ENCODE data around the gene TTLL10.
A peak's percentile ranks its signal among the peaks of the same experiment; 100 is the strongest.
"Not testable (repeated sequence)": the region's sequence is repeated elsewhere in the genome, so short reads cannot be mapped to it uniquely, and the experiment has no call there.

Gene TTLL10

DNA sequence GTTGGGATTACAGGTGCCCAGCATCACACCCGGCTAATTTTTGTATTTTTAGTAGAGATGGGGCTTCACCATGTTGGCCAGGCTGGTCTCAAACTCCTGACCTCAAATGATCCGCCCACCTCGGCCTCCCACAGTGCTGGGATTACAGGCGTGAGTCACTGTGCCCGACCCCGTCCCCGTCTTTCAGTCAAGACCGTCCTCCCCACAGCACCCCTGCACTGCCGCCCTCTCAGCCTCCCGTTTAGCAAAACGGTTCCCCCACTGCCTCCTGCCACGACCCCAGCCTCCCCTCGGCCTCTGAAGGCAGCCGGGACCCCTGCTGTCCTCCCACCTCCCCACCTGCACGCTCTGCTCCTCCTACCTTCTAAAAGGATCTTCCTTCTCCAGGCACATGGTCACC lies 31.3 kb upstream of the TTLL10 start:
- H3K9ac ChIP-seq (ENCODE audit: low read depth, low read length); H3K36me3 ChIP-seq (ENCODE audit: control insufficient read depth, insufficient read depth, low read length); H3K27me3 ChIP-seq (ENCODE audit: control insufficient read depth, insufficient read depth, low read length); H3K4me3 ChIP-seq (ENCODE audit: low read depth, low read length); H3K4me1 ChIP-seq (ENCODE audit: control insufficient read depth, insufficient read depth, low read length); H3K27ac ChIP-seq (ENCODE audit: low read depth, low read length); H3K9me3 ChIP-seq (ENCODE audit: control insufficient read depth, insufficient read depth, low read length): not testable (repeated sequence)

DNA sequence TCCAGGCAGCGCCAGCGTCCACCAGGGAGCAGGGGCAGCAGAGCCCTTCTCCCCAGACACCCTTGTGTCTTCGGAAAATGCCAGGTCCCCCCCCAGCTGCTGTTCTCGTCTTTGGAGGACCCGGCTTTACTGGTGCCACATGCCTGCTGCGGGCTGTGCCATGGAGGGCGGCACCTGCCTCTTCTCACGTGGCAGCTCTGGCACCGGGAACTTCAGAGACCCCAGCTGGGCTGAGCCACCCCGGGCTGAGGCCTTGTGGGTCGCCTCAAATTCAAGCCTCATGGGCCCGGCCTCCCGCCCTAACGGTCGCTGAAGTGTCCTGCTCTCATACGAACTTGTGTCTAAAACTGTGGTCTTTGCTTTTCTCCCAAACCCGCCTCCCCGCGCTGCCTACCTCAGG lies 30.8 kb upstream of the TTLL10 start:
- Histone ChIP-seq H3K27me3 (ENCODE audit: control insufficient read depth, insufficient read depth, low read length) (peaks cover 1% of the 10 kb centered on the region; the same call in 1 of the 2 replicates), H3K4me3 (ENCODE audit: low read depth, low read length) (no peak overlapping the region), H3K9ac (ENCODE audit: low read depth, low read length) (no peak overlapping the region), H3K4me1 (ENCODE audit: control insufficient read depth, insufficient read depth, low read length) (no peaks in the 10 kb centered on the region), H3K36me3 (ENCODE audit: control insufficient read depth, insufficient read depth, low read length) (no peaks in the 10 kb centered on the region), H3K27ac (ENCODE audit: low read depth, low read length) (no peak overlapping the region), H3K9me3 (ENCODE audit: control insufficient read depth, insufficient read depth, low read length) (no peaks in the 10 kb centered on the region)

DNA sequence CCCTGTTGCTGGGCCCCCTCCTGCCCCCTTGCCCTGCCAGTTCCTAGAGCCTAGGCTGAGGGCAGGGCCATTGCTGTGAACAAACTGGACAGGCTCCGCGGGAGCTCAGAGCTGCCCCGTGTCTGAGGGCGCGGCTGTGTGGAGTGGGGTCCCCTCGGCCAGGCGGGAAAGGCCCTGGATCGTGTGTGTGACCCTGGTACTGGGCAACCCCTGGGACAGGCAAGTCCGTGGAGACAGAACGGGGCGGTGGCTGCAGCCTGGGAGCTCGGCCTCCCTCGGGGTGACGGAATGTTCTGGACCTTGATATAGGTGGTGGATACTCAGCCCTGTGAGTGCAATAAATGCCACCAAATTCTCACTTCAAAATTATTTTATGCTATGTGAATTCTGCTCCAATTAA lies 30.0 kb upstream of the TTLL10 start:
- no peaks in the 10 kb centered on the region for H3K27me3 ChIP-seq (ENCODE audit: control insufficient read depth, insufficient read depth, low read length)
- no peak overlapping the region for H3K9ac ChIP-seq (ENCODE audit: low read depth, low read length)
- no peaks in the 10 kb centered on the region for H3K36me3 ChIP-seq (ENCODE audit: control insufficient read depth, insufficient read depth, low read length)
- no peak overlapping the region for H3K27ac ChIP-seq (ENCODE audit: low read depth, low read length)
- no peak overlapping the region for H3K4me3 ChIP-seq (ENCODE audit: low read depth, low read length)
- H3K9me3 ChIP-seq (ENCODE audit: control insufficient read depth, insufficient read depth, low read length) = no peaks in the 10 kb centered on the region
- H3K4me1 ChIP-seq (ENCODE audit: control insufficient read depth, insufficient read depth, low read length) = no peaks in the 10 kb centered on the region

DNA sequence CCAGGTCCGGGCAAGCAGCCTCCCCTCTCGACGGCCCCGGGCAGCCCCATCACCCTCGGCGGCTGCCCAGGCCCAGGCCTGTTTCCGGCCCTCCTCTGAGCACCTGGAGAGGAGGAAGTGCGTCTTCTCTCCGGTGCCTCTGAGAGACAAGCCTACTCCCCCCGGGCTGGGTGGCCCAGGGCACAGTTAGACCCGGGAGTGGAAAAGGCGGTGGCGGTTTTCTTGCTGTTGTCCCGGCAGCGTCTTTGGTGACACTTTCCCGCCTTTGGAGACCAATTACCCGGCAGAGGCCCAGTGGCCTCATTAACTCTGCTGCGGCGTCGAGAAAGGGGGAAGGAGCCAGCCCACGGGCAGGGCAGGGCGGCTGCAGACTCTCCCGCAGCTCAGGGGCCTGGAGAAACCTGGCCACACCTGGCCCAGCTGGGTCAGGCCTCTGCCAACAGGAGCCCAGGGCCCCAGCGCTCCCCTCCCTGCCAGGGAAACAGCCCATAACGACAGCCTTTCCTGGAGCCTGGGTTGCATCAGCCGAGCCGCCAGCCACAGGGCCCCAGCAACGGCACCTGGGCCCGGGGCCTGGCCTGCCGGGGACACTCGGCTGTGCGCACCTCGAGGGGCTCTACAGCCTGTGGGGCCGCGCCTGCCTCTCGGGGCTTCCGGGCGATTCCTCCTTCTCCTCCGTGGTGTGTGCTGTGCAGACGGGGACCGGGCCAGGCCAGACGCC lies 29.4 kb upstream of the TTLL10 start:
- Histone ChIP-seq H3K4me3 (ENCODE audit: low read depth, low read length) (no peak overlapping the region), H3K9me3 (ENCODE audit: control insufficient read depth, insufficient read depth, low read length) (no peaks in the 10 kb centered on the region), H3K36me3 (ENCODE audit: control insufficient read depth, insufficient read depth, low read length) (no peaks in the 10 kb centered on the region), H3K9ac (ENCODE audit: low read depth, low read length) (0 out of 2 replicates have a peak overlapping the region, but pooled peaks have one; percentile 35), H3K27ac (ENCODE audit: low read depth, low read length) (no peak overlapping the region), H3K4me1 (ENCODE audit: control insufficient read depth, insufficient read depth, low read length) (no peaks in the 10 kb centered on the region), H3K27me3 (ENCODE audit: control insufficient read depth, insufficient read depth, low read length) (no peaks in the 10 kb centered on the region)

DNA sequence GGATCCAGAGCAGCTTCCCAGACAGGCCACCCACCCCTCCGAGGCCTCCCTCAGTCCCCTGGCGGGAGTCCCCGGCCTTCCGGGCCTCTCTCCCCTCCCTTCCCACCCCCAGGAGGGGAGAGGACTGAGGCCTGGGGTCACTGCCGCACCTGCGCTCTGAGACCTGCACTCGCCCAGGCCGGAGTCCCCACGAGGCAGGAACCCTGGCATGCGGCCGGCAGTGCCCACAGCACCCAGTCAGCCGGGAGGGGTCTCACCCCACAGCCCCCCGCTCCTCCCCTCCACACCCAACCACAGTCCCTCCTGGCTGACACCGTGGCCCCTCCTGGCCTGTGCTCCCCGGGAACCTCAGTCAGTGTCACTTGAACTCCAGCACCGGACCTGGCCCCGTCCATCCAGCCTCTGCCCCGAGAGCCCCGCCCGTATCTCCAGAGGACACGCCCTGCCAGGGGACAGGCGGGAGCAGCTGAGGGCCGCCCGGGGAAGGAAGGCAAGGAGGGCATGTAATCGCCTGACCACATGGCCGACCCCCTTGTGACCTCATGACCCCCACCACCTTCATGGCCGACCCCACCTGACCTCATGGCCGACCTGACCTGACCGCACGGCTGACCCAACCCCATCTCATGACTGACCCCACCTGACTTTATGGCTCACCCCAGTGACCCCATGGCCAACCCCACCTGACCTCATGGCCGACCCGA lies 28.7 kb upstream of the TTLL10 start:
- no peak overlapping the region for H3K4me3 ChIP-seq (ENCODE audit: low read depth, low read length)
- no peak overlapping the region for H3K27ac ChIP-seq (ENCODE audit: low read depth, low read length)
- no peaks in the 10 kb centered on the region for H3K9me3 ChIP-seq (ENCODE audit: control insufficient read depth, insufficient read depth, low read length)
- no peak overlapping the region for H3K9ac ChIP-seq (ENCODE audit: low read depth, low read length)
- H3K36me3 ChIP-seq (ENCODE audit: control insufficient read depth, insufficient read depth, low read length) = no peaks in the 10 kb centered on the region
- no peaks in the 10 kb centered on the region for H3K4me1 ChIP-seq (ENCODE audit: control insufficient read depth, insufficient read depth, low read length)
- no peaks in the 10 kb centered on the region for H3K27me3 ChIP-seq (ENCODE audit: control insufficient read depth, insufficient read depth, low read length)

DNA sequence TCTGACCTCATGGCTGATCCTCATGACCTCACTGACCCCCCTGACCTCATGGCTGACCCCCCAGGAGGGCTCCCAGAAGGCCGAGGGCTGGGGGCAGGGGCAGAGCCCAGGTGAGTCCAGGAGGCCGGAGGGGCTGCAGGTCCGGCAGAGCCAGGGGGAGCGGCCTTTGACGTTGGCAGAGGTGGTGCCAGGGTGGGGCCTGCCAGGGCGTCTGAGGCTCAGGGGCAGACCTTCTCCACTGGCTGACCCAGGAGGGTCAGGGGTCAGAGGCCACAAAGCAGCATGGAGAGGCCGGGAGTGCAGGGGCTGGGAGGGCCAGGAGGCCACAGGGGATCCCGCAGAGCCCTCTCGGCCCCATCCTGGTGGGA lies 28.1 kb upstream of the TTLL10 start:
- no peak overlapping the region for H3K4me3 ChIP-seq (ENCODE audit: low read depth, low read length)
- H3K27ac ChIP-seq (ENCODE audit: low read depth, low read length) = no peak overlapping the region
- H3K27me3 ChIP-seq (ENCODE audit: control insufficient read depth, insufficient read depth, low read length) = no peaks in the 10 kb centered on the region
- H3K36me3 ChIP-seq (ENCODE audit: control insufficient read depth, insufficient read depth, low read length) = no peaks in the 10 kb centered on the region
- H3K9ac ChIP-seq (ENCODE audit: low read depth, low read length) = no peak overlapping the region
- H3K9me3 ChIP-seq (ENCODE audit: control insufficient read depth, insufficient read depth, low read length) = no peaks in the 10 kb centered on the region
- H3K4me1 ChIP-seq (ENCODE audit: control insufficient read depth, insufficient read depth, low read length) = no peaks in the 10 kb centered on the region

DNA sequence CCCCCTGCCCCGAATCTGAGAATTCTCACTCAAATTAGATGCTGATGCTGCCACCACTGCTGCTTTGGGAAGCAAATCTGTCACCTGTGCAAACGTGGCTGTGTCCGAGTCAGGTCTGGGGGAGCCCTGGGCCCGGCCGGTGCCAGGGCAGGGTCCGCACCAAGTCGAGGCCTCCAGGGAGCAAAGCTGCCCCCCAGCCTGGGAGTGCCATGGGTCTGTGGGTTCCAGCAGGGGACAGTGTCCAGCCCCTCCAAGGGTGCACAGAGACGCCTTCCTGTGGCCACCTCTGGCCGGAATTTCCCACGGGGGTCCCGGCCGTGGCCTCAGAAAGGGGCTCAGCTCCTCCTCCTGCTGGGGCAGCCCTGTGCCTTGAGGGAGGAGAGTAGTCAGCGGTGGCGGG lies 27.7 kb upstream of the TTLL10 start:
- Histone ChIP-seq H3K4me1 (ENCODE audit: control insufficient read depth, insufficient read depth, low read length) (no peaks in the 10 kb centered on the region), H3K36me3 (ENCODE audit: control insufficient read depth, insufficient read depth, low read length) (no peaks in the 10 kb centered on the region), H3K9me3 (ENCODE audit: control insufficient read depth, insufficient read depth, low read length) (no peaks in the 10 kb centered on the region), H3K9ac (ENCODE audit: low read depth, low read length) (no peak overlapping the region), H3K4me3 (ENCODE audit: low read depth, low read length) (no peak overlapping the region), H3K27me3 (ENCODE audit: control insufficient read depth, insufficient read depth, low read length) (no peaks in the 10 kb centered on the region), H3K27ac (ENCODE audit: low read depth, low read length) (no peak overlapping the region)

DNA sequence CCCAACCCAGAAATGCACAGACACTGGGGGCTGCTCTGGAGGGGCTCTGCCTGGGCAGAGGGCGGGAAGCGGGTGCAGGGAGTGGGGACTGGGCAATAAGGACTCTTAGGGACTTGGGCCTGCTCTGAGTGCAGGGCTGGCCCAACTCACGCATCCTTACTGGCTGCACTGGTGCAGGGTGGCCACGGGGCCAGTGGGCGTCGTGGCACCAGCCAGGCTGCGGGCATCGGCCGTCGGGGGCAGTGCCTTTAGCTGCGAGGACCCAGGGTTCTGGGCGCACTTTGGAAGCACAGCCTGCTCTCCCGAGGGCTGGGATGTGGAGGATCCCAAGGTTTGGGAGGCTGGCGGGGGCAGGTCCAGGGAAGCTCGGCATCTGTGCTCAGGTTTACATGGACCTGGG lies 27.1 kb upstream of the TTLL10 start:
- H3K36me3 ChIP-seq (ENCODE audit: control insufficient read depth, insufficient read depth, low read length) = no peaks in the 10 kb centered on the region
- H3K9me3 ChIP-seq (ENCODE audit: control insufficient read depth, insufficient read depth, low read length) = no peaks in the 10 kb centered on the region
- no peaks in the 10 kb centered on the region for H3K27me3 ChIP-seq (ENCODE audit: control insufficient read depth, insufficient read depth, low read length)
- no peak overlapping the region for H3K4me3 ChIP-seq (ENCODE audit: low read depth, low read length)
- H3K4me1 ChIP-seq (ENCODE audit: control insufficient read depth, insufficient read depth, low read length) = no peaks in the 10 kb centered on the region
- no peak overlapping the region for H3K9ac ChIP-seq (ENCODE audit: low read depth, low read length)
- no peak overlapping the region for H3K27ac ChIP-seq (ENCODE audit: low read depth, low read length)

DNA sequence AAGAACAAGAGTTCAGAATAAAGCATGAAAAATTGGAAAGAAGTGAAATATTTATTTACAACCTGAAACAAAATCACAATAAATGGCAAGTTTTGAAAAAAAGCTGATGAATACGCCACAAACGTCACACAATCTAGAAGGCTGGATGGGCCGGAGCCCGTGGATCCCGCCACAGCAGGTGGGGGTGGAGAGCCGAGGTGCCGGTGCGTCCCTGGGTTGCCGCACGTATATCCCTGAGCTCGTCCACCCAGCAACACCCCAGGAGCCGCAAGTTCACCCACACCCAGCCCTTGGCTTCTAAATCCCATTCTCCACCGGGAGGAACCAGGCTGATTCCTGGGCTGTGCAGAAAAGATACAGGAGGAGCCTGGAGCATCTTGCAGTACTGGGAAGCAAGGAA lies 25.6 kb upstream of the TTLL10 start:
- Histone ChIP-seq H3K27me3 (ENCODE audit: control insufficient read depth, insufficient read depth, low read length) (no peaks in the 10 kb centered on the region), H3K9me3 (ENCODE audit: control insufficient read depth, insufficient read depth, low read length) (0 out of 2 replicates have a peak, but pooled peaks cover 4% of the 10 kb centered on the region)

DNA sequence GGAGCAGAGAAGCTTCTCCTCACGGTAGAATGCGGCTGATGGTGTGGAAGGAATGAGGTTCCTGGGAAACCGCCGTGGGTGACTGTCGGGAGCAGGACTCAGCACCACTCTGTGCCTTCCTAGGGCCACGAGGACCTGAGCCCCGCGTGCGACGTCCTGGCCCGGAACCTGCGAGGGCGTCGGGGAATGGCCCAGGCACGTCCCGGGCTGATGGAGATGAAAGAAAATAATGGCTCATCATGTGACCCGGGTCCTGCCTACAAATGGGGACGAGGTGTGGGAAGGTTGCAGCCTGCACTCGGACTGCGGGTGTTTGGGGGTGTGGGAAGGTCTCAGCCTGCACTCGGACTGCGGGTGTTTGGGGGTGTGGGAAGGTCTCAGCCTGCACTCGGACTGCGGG lies 25.1 kb upstream of the TTLL10 start:
- no peak overlapping the region for H3K9ac ChIP-seq (ENCODE audit: low read depth, low read length)
- H3K4me3 ChIP-seq (ENCODE audit: low read depth, low read length) = no peak overlapping the region
- H3K9me3 ChIP-seq (ENCODE audit: control insufficient read depth, insufficient read depth, low read length) = 0 out of 2 replicates have a peak, but pooled peaks cover 4% of the 10 kb centered on the region
- no peaks in the 10 kb centered on the region for H3K27me3 ChIP-seq (ENCODE audit: control insufficient read depth, insufficient read depth, low read length)
- H3K36me3 ChIP-seq (ENCODE audit: control insufficient read depth, insufficient read depth, low read length) = no peaks in the 10 kb centered on the region
- no peaks in the 10 kb centered on the region for H3K4me1 ChIP-seq (ENCODE audit: control insufficient read depth, insufficient read depth, low read length)
- no peak overlapping the region for H3K27ac ChIP-seq (ENCODE audit: low read depth, low read length)

More for the DNA sequence above, 25.6 kb upstream of the TTLL10 start:
- H3K4me3 ChIP-seq (ENCODE audit: low read depth, low read length) = no peak overlapping the region
- H3K9ac ChIP-seq (ENCODE audit: low read depth, low read length) = no peak overlapping the region
- H3K36me3 ChIP-seq (ENCODE audit: control insufficient read depth, insufficient read depth, low read length) = no peaks in the 10 kb centered on the region
- H3K4me1 ChIP-seq (ENCODE audit: control insufficient read depth, insufficient read depth, low read length) = no peaks in the 10 kb centered on the region
- no peak overlapping the region for H3K27ac ChIP-seq (ENCODE audit: low read depth, low read length)

DNA sequence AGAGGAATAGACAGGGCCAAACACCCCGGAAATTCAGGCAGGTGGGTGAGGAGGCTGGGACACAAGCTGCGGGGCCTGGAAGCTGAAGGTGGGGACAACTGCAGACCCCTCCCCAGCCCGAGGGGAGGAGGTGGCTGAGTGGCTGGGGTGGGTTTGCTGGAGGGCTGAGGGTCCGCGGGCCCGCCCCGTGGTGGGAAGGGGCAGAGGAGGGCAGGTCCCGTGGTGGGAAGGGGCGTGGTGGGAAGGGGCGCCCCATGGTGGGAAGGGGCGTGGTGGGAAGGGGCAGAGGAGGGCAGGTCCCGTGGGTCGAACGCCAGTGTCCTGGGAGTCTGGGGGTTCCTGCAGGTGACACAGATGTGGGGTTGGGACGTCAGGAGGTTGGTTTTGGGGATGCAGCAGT lies 24.3 kb upstream of the TTLL10 start:
- no peaks in the 10 kb centered on the region for H3K4me1 ChIP-seq (ENCODE audit: control insufficient read depth, insufficient read depth, low read length)
- H3K27me3 ChIP-seq (ENCODE audit: control insufficient read depth, insufficient read depth, low read length) = no peaks in the 10 kb centered on the region; the same call in 1 of the 2 replicates
- 0 out of 2 replicates have a peak, but pooled peaks cover 4% of the 10 kb centered on the region for H3K9me3 ChIP-seq (ENCODE audit: control insufficient read depth, insufficient read depth, low read length)
- H3K36me3 ChIP-seq (ENCODE audit: control insufficient read depth, insufficient read depth, low read length) = no peaks in the 10 kb centered on the region
- no peak overlapping the region for H3K27ac ChIP-seq (ENCODE audit: low read depth, low read length)
- H3K9ac ChIP-seq (ENCODE audit: low read depth, low read length) = no peak overlapping the region
- H3K4me3 ChIP-seq (ENCODE audit: low read depth, low read length) = no peak overlapping the region

Measured in HUES48 (cell line).